NOMO-1 treated with DMSO at 0.1 percent for 48 hours (cell line): ENCODE measurements around the gene ROBO1.
A peak's percentile ranks its signal among the peaks of the same experiment; 100 is the strongest.

Experiments
- DNase-seq: peaks from one replicate; lab custom pipeline; 2025; ENCODE audit not compliant: unreplicated experiment; lab: John Stamatoyannopoulos, UW

ROBO1 gene

DNA sequence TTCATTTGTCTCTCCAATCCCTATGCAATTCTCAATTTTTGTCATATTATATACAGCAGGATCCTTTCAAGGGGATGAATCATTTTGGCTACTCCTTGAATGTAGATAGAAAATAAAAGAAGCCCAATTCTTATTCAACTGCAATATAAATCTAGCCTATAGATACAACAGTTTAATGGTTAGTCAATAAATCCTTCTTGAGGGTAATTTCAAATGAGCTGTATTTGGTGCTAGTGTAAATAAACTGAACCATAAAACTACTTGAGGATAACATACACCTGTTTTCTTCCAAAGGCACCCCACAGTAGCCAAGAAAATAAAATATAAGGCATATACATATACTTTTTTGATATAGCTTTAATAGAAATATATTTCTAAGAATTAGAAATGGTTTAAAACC, 830.3 kb downstream of the ROBO1 start:
- DNase-seq, result no peak

DNA sequence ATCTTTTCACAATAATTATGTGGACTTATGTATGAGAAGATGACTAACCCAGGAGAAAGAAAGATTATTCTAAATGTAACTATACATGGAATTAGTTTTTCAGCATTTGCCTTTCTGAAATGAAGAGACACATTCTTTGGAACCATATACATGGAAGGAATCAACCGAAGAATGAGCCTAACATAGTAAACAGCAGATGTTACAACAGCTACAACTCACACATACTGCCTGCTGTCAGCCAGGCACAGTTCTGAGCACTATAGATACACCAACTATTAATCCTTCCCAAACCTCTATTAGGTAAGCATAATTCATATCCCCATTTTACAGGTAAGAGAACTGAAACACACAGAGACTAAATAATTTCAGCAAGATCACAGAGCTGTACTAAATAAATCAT, 840.0 kb downstream of the ROBO1 start:
- DNase-seq, result no peak

DNA sequence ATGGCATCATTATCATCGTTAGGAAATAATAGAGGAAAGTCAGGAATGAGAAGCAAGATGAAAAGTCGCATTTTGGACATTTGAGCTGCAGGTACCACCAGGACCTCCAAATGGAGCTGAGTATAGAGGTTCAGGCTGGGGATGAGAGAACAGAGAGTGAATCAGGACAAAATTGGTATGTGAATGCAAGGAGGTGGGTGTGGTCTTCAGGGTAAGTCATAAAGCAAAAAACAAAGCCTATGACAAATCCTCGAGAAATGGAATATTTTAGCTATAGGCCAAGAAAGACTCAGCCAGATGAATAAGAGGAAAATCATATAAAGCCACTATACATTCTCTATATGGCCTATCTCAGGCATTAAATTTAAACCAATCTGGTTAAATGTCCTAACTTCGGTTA, 841.3 kb downstream of the ROBO1 start:
- DNase-seq, result no peak

DNA sequence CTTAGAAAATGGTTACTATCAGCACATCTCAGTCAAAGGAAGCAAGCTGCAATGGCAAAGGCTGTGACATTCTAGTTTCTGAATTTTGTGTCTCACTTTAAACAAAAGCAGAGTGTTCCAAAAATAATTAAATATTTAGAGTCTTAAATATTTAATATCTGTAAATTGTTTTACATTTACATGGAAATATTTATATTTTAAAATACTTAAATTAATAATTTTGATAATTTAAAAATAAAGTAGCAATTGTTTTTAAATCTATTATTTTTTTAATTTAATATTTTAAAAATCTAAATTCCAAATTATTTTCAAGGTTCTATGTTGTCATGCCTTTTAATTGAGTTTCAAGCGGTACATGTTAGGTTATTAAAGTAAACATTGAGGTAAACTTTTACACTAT, 843.1 kb downstream of the ROBO1 start:
- DNase-seq, result no peak

DNA sequence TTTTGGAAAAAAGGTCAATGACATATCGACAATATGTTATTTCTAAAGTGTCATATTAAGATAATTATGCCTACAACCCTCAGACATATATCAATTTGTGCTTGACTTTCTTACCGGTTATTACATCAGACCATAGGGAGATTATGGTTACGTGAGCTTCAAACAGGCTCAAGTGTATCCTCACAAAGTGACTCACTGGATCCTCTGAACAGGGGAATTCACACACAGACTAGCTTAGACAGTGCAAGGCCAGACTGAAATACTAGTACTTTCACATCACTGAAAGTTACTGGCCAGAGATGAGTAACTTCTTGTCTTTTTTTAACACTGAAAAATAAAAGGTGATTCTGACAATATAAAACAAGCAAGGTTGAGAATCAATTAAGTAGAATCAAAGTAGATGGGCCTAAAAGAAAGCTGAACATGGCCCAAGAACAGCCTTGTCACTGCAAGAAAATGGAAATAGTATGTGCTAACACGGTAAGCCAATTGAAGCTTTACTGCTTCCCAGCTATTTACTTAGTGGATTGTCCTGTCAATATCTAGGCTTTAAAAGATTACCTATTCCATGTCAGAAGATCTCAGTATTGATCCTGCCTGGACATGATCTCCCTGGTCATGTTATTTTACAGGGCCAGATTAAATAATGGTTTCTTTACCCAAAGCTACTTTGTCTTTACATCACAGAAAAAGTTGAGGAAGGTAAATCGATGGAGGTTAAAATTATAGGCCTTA, 848.6 kb downstream of the ROBO1 start:
- peak; percentile 43 for DNase-seq

DNA sequence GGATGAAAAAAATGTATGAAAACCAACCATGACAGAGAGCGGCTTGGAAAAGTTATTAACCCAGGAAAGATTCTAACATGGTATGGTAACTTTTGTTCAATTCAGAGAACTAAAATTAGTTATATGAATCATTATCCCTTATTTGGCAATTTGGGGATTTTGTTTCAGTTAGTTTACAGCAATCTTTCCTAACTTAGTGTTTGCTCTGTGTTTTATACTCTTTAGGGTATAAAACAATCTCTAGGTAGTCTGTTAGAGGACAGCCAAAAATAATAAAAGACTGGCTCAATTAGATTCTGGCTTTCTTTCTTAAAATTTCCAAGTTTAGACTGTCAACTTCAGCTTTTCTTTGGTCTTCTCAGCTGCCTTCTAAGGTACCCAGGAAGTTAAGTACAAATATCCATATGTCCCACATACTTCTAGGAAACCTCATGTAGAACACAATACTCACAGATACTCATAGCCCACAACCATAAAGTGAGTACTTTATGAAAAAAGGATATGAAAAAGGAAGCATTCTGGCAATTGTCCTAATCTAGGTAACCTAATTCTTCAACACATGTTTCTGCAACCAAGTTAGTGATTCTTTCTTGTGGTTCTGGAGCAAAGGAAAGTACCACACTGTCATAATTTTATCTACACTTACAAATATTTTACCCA, 849.3 kb downstream of the ROBO1 start:
- DNase-seq, result peak; percentile 24

DNA sequence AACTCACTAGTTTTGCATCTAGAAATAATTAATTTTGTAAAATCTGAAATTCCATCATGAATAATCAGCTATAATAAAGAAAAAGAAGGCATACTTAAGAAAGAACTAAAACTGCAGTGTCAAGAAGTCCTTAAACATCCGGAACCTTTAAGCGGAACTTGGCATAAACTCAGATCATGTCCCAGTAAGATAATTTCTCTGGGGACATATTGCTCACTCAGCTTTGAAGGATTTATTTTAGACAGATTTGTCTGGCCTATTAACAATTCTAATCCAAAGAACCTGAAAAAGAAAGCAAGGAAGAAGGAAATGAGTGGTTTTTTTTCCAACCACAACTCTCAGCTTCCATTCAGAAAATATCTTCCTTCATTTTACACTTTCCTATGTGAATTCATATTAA, 850.3 kb downstream of the ROBO1 start:
- no peak for DNase-seq

DNA sequence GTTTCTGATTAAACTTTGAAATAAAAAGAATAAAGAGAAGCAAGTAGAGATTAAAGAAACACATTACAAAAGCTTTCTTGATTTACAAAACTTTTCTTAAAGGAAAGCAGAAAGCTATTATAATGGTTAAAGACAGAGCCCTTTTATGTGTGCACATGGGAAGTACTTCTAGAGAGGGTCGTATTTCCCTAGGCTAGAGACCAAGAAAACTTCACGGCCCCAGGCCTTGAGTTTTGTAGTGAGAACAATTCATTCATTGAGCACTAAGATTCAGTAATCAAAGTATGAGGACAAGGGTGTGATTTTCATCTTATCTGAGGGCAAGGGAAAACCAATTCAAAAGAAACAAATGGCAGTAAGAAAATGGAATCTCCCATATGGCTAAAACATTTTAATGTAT, 854.1 kb downstream of the ROBO1 start:
- no peak for DNase-seq

DNA sequence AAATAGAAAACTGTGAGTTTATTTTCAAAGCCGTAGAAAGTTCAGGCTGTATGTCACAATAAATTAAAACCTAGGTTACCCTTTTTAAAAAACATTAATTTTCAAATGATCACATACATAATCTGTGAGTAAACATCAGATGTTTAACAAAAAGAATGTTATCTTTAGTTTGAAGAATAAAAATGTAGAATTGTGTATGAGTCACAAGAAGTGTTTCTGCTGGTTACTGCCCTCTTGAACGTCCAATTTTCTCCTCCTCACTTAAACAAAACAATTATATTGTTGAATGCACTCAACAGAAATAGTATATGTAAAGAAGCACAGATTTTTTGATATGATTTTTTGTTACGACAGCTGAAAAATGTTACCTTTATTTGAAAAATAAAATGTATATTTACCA, 855.1 kb downstream of the ROBO1 start:
- no peak for DNase-seq

DNA sequence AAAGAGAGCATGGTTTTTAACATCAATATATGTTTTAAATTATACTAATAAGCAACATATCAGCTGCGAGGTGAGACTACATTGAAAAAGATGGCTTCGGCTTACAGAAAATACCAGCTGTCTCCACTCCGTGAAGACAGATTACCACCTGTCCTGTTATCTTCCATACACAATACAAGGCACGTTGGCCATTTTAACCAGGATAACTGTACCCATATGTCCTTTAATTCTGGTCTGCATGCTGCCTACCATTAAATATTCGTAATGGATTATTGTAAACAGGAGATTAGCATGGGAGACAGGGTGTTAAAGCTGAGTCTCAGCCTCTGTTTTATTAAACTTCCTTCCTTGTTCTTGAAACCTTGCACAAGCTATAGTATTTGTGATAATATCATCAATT, 855.5 kb downstream of the ROBO1 start:
- no peak for DNase-seq

DNA sequence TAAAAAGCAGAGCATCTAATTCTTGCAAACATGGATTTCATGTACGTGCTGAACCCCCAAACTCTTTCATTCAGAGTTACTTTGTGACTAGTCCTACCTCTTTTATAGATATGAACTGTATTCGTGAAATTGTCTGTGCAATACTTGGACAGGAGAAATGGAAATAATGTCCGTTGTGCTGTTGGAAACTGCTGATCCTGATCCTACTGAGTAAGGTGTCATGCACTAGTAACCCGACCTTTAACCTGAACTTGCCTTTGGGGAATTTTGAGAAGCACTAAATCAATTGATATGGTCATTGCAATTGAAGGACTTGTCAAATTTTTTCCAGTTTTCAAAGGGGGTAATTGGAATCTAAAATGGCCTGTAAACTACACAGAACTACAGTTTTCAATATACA, 856.4 kb downstream of the ROBO1 start:
- DNase-seq, result no peak

DNA sequence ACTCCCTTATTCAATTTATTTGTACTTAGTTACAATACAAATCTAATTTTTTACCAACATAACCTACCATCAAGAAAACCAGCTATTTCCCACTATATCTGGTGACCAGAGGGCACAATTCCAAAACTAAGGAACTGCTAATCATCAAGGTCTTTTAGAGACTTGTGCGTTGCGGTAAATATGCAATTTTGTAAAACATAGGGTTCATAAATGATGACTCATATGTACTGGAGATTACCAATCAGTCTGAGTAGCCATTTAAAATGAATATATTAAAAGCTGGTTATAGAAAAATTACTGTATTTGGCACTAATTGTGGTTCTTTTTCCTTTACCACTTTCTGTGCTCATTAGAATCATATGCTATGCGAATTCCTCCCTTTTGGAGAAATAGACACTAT, 859.6 kb downstream of the ROBO1 start:
- DNase-seq, result no peak

DNA sequence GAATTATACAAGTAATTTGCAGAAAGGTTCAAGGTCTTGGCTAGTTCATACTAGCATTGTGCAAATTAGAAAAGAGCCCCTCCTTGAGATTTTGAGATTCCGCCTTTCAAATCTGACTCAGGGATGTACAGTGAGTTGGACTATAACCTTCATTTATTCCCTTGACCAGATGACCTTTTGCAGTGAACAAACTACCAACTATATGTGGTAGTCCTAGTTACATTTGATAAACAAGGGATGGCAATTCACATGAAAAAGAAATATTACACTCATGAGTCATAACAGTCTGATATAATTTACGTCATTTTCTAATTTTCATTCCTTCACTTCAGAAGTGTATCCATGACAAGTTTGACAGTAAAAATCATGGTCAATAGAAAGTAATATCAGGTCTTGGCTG, 860.4 kb downstream of the ROBO1 start:
- no peak for DNase-seq

DNA sequence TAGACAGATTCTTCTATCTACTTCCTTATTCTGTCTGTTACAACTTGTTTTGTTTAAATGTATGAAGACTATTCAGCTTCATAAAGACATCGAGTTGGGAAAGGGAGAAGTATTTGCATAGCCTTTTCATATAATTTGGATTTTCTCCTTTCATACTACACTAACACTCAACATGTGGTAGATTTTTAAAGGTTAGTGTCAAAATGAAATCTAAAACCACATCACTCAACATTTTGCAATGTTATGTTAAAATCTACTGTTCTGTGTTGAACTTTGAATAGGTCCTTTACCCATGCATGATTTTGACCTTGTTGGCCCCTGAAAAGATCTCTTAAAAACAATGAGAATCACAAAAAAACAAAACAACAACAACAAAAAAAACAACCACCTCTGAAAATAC, 860.9 kb downstream of the ROBO1 start:
- DNase-seq, result no peak

DNA sequence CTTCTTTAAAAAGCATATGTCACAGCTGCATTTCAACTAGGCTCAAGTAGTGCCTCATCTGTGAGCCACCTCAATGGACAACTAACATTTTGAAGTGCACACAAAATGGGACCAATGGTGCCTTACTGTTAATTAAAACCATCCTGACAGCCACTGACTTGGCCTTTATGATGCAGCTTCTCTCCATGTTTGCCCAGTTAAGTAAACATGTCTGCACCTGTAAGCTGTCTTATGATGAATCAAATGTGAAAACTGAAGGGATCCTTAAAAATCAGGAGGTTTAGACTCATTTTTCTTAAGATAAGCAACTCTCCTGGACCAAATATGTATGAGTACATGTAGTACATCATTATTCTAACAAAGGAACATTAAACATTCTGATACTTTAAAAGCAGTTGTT, 861.6 kb downstream of the ROBO1 start:
- no peak for DNase-seq

DNA sequence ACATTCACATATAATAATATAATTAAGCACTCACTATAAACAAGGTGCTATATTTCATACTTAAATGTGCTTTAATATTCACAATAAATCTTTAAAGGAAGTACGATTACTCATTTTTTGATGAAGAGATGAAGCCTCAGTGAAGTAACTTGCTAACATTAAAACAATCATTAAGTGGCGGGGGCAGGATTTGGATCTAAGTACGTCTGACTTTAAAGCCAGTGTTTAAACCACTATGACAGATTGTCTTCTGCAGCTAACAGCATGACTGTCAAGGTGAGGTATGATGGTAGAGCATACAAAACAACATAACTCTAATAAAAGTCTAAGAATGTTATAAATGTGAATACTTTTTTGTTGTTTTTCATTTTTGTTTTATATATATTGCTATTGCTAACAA, 862.1 kb downstream of the ROBO1 start:
- no peak for DNase-seq

DNA sequence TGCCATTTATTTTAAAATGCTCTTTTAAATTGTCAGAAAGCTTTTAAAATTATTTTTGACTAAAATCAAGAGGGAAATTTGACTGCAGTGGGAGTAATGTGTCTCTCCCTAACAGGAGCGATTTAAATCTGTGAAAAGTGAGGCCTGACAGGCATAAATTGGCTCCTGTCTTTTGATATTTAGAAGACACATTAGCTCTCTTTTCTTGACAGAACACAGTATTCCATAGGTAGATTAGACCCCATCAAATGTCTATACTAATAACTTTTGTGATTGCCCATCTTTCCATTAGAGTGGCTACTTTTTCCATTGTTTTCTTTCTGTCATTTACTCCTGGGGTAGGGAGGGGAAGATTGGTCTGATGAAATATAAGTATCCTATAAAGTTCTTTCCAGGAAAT, 866.3 kb downstream of the ROBO1 start:
- no peak for DNase-seq

DNA sequence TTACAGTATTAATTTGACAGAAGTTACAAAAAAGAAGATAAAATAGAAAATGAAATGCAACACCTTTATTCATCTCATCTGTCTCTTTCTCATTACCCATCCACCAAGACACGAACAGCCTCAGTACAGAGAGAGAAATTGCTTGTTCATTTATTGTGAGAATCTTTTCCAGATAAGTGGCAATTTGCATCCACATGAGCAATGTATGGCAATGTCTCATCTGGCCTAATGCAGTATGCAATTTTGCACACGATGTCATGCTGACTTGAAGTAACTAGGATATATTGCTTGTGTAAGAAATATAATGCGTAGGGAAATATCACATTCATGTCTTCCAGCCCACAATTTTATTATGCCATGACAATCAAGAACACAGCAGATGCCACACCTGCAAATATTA, 866.9 kb downstream of the ROBO1 start:
- no peak for DNase-seq

DNA sequence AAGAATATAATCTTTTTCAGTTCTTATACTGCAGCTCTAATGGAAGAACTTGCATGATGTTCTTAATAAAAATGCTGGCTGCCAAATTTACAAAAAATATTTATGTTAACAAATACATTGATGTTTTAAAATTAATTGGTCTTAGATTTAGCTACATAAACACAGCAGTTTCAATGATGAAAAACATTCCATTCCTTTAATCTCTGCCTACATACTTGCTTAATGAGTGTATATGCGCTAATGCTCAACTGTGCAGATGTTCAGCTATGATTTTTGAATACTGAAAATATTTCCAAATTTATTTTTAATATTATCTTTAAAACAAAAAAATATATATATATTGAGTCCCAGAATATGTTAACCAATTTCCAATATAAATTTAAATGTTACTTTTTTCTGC, 867.4 kb downstream of the ROBO1 start:
- DNase-seq, result no peak

DNA sequence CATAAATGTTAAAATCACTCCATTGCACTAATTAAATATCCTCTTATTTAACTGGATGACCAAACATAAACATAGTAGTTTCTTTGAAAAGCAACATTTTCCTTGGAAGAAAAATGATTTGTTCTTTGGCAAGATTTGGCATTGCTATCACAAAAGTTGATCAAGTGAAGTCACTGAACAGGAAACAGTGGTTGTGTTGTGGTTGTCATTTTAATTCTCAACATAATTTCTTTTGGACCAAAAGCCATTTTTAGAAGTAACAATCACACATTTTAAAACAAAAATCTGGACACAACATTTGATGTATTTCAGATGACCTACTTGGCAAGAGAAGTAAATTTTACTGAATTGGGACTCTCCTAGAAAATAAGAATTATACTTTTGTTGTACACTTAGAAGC, 872.3 kb downstream of the ROBO1 start:
- no peak for DNase-seq

DNA sequence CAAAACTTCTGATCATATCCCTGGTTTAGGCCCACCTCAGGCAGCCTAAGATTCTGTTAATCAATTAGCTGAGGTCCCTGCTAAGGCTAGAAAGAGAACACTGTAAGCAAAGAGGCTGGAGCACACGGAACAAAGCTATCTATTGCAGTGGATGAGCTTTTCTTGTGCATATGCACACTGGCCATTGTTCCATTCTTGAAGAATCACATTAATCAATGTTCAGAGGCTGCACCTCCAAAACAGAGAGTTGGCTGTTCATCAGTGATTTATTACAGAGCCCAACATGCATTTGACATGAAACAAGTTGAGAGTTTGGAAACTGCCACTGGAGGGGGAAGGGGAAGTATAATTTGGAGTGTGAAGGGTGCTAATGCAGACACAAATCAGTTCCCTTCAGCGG, 873.0 kb downstream of the ROBO1 start:
- DNase-seq, result peak; percentile 18

DNA sequence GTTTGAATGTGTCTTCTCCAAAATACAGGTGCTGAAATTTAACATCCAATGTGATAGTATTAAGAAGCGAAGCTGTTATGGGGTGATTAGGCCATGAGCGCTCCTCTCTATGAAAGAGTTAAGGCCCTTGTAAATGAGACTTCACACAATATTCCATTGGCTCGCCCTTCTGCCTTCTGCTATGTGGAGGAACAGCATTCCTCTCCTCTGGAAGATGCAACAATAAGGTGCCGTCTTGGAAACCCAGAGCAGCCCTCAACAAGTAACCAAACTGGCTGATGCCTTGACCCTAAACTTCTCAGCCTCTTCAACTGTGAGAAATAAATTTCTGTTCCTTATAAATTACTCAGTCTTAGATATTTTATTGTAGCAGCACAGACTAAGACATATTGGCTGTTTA, 874.6 kb downstream of the ROBO1 start:
- no peak for DNase-seq

DNA sequence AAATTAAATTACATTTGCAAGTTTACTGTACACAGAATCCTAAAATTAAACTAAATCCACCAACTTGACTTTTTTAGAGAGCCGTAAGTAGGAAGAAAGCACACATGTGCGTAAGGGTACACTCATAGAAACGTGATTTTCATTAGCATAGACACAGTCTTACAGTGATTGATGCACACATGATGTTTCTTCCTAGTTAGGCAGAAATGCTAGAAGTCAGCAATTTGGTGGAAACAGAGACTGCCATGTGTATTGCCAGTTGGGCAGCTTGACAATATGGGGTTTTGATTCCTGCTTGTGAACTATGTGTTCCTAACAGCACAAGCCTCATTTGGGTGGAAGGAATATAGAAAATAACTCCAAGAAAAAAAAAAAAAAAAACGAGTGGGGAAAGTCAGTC, 878.5 kb downstream of the ROBO1 start:
- no peak for DNase-seq
